VCaP (cell line): ENCODE data around the gene MAGED2.

Source experiments
- H3K27ac ChIP-seq: fragments of 450-650 bp; 2 replicates; pipeline ENCODE4 v1.5.1; 2017
- CTCF ChIP-seq: fragments of 450-650 bp; conservative IDR thresholded peaks from 2 replicates; pipeline ENCODE4 v1.5.1; 2017; ENCODE audit warnings: mild to moderate bottlenecking, moderate library complexity

The MAGED2 gene

GRCh38 chrX:54810532-54810931 is 3.0 kb downstream of the MAGED2 start:
- H3K27ac ChIP-seq, result no peak overlapping the region; the same call in 1 of the 2 replicates
- no peak for TF ChIP-seq CTCF

- no peak for TF ChIP-seq CTCF
Measured at GRCh38 chrX:54811301-54811885, 3.8 kb downstream of the MAGED2 start.

GRCh38 chrX:54812306-54812705 is 4.8 kb downstream of the MAGED2 start:
- no peak overlapping the region for H3K27ac ChIP-seq
- no peak for TF ChIP-seq CTCF

More at GRCh38 chrX:54811301-54811885, 3.8 kb downstream of the MAGED2 start:
- no peak overlapping the region for H3K27ac ChIP-seq

DNA sequence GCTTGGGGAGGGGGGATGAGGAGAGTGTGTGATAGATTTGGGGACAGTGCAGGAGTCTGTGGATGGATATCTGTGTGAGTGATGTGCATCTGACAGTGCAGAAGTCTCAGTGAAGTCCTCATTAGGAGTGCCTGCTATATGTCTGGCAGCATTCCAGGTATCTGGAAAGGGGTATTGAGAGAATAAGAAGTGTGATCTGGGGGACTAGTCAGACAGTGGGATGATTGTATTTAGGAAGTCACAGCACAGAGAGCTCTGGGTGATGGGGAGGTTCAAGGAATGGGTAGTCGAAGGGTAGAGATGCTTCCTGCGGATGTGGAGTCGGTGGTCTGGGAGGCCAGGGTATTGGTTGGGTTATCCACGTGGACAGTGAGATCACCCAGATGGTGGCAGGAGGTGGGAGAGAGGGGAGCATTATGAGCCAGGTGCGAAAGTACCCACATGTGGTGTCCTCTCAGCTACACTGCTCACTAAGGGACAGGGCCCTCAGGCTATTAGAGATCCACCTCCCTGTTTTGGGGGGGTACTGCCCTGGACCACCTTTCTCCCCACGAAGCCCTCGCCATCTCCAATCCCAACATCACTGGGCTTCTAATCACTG is 9.8 kb downstream of the MAGED2 start:
- no peak overlapping the region for H3K27ac ChIP-seq
- no peak for TF ChIP-seq CTCF

- H3K27ac ChIP-seq, result no peak overlapping the region
- no peak for TF ChIP-seq CTCF
Measured at GRCh38 chrX:54818221-54818620, 10.7 kb downstream of the MAGED2 start.

GRCh38 chrX:54819201-54819600 is 11.7 kb downstream of the MAGED2 start:
- H3K27ac ChIP-seq, result no peak overlapping the region
- no peak for TF ChIP-seq CTCF

GRCh38 chrX:54820737-54821136 is 13.2 kb downstream of the MAGED2 start:
- H3K27ac ChIP-seq, result no peak overlapping the region
- TF ChIP-seq CTCF, result no peak
